ENCODE data around the gene KANK4.

GRCh38 chr1:62336995-62337705 is 17.9 kb upstream of the KANK4 start:
- TF ChIP-seq CTCF (IDR thresholded peaks at IDR 0.05) (no peak), EZH2 (IDR thresholded peaks at IDR 0.05; ENCODE audit: borderline replicate concordance, insufficient read depth, low read depth, low read length, poor library complexity, severe bottlenecking) (no peak)

Measured in B cell (primary cell).